BJ (cell line): ENCODE results near the gene CCDC91. TPM values are rescaled to one million over a fixed set of nuclear protein-coding genes. Genes with fewer than 3 reads are reported as not detected.

Source experiments
- CTCF ChIA-PET: fragments of 350-600 bp; formaldehyde crosslinking; extraction: SDS; loops from one replicate; lab custom pipeline; 2021; ENCODE audit warnings: antibody characterized with exemption, inconsistent platforms; lab: Yijun Ruan, JAX
- POLR2A ChIA-PET: fragments of 300-600 bp; sonication (Branson Sonifier 250); formaldehyde crosslinking; extraction: SDS; loops from one replicate; lab custom pipeline; 2021; ENCODE audit warnings: antibody characterized with exemption; lab: Charles Lee
- DNase-seq: peaks from one replicate; pipeline ENCODE4 v3.0.0-alpha.2; 2011; ENCODE audit warnings: low read depth
- H3K27me3 ChIP-seq: 2 replicates; pipeline ENCODE4 v1.6.0; 2011; ENCODE audit warnings: low read length; ENCODE audit not compliant: control insufficient read depth, insufficient read depth
- H3K36me3 ChIP-seq: 2 replicates; pipeline ENCODE4 v1.5.1; 2011; ENCODE audit warnings: low read length; ENCODE audit not compliant: control insufficient read depth, insufficient read depth
- H3K4me3 ChIP-seq: 2 replicates; pipeline ENCODE4 v1.5.1; 2011; ENCODE audit warnings: low read depth, mild to moderate bottlenecking, control low read depth, low read length
- polyA plus RNA-seq: library from polyadenylated mRNA; depleted of rRNA; stranded (reverse); fragments of >200 nt; gene quantifications from 2 replicates; pipeline ENCODE4 v1.2.3, GENCODE V29; 2011
- TF ChIP-seq, protein P1 (sequence below): IDR thresholded peaks from 2 replicates; pipeline ENCODE4 v1.5.1; 2011; ENCODE audit warnings: low read depth, mild to moderate bottlenecking, control low read depth, inconsistent platforms, low read length, moderate library complexity; ENCODE audit not compliant: insufficient read depth

Gene CCDC91
- polyA plus RNA-seq, 1 experiment: 11.9 TPM

GRCh38 chr12:28212182-28212581 lies 21.9 kb downstream of the CCDC91 start:
- no peak for DNase-seq
- H3K27me3 ChIP-seq: no peaks in the 10 kb centered on the region
- ChIA-PET CTCF (no interaction called here), POLR2A (interaction anchor here (0.6 kb wide), 1 partner anchor 9 kb away, joined by 3 read pairs; no protein-coding TSS in a partner anchor)
- H3K4me3 ChIP-seq: no peak overlapping the region
- no peaks in the 10 kb centered on the region for H3K36me3 ChIP-seq
- TF ChIP-seq, protein P1, sequence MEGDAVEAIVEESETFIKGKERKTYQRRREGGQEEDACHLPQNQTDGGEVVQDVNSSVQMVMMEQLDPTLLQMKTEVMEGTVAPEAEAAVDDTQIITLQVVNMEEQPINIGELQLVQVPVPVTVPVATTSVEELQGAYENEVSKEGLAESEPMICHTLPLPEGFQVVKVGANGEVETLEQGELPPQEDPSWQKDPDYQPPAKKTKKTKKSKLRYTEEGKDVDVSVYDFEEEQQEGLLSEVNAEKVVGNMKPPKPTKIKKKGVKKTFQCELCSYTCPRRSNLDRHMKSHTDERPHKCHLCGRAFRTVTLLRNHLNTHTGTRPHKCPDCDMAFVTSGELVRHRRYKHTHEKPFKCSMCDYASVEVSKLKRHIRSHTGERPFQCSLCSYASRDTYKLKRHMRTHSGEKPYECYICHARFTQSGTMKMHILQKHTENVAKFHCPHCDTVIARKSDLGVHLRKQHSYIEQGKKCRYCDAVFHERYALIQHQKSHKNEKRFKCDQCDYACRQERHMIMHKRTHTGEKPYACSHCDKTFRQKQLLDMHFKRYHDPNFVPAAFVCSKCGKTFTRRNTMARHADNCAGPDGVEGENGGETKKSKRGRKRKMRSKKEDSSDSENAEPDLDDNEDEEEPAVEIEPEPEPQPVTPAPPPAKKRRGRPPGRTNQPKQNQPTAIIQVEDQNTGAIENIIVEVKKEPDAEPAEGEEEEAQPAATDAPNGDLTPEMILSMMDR: no peak

DNA sequence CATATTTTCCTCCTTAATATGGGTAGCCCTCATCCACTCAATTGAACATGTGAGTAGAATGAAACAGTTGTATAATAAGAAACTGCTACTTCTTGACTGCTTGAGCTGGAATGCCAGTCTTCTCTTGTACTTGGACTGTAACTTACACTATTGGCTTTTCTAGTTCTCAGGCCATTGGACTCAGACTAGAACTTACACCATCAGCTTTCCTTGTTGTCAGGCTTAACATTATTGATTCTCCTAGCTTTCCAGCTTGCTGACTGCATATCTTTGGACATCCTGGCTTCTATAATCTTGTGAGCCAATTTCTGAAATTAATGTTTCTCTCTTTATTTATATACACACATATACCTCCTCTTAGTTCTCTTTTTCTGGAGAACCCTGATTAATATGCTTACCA lies 24.8 kb downstream of the CCDC91 start:
- no peaks in the 10 kb centered on the region for H3K27me3 ChIP-seq
- TF ChIP-seq, protein P1: no peak
- DNase-seq: no peak
- H3K36me3 ChIP-seq: no peaks in the 10 kb centered on the region
- H3K4me3 ChIP-seq: no peak overlapping the region
- CTCF ChIA-PET: interaction anchor here (0.6 kb wide), 1 partner anchor 484 kb away, joined by 3 read pairs; no protein-coding TSS in a partner anchor
- POLR2A ChIA-PET: no interaction called here

GRCh38 chr12:28216016-28216415 lies 25.8 kb downstream of the CCDC91 start:
- Histone ChIP-seq H3K27me3 (no peaks in the 10 kb centered on the region), H3K4me3 (no peak overlapping the region), H3K36me3 (no peaks in the 10 kb centered on the region)
- no peak for DNase-seq
- TF ChIP-seq, protein P1: no peak
- ChIA-PET CTCF (no interaction called here), POLR2A (no interaction called here)

DNA sequence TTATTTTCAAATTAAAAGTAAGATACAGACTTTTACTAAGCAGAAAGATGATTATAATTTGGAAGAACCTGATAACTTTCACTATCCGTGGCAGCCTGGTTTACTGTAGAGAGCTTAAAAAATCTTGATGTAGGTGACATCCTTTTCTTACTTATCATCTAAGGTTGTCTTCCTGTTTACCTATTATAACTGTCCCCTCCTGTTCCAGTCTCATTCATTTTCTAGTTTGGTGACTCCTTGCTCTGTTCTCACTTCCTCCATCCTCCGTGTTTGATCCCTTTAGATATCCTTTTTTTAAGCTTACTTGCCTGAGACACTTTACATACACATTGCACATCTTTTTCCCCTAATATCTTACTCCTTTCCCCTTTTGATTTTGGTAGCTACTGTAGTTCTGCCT lies 27.5 kb downstream of the CCDC91 start:
- H3K4me3 ChIP-seq: no peak overlapping the region
- TF ChIP-seq, protein P1: no peak
- DNase-seq: no peak
- H3K27me3 ChIP-seq: no peaks in the 10 kb centered on the region
- H3K36me3 ChIP-seq: no peaks in the 10 kb centered on the region
- ChIA-PET POLR2A (no interaction called here), CTCF (no interaction called here)

- H3K36me3 ChIP-seq: no peaks in the 10 kb centered on the region
- CTCF ChIA-PET: no interaction called here
- no peak for DNase-seq
- POLR2A ChIA-PET: no interaction called here
- no peaks in the 10 kb centered on the region for H3K27me3 ChIP-seq
- TF ChIP-seq, protein P1: no peak
- H3K4me3 ChIP-seq: no peak overlapping the region
These were observed 28.6 kb downstream of the CCDC91 start for GRCh38 chr12:28218875-28219274.
